H9 (cell line): Measurements from ENCODE around the gene HOMER1. TPM values are rescaled to one million over a fixed set of nuclear protein-coding genes. Genes with fewer than 3 reads are reported as not detected.

Experiments used
- DNase-seq: peaks from one replicate; pipeline ENCODE4 v3.0.0-alpha.2; 2017
- H2AFZ ChIP-seq: one replicate; pipeline ENCODE4 v1.6.1; 2013; ENCODE audit warnings: mild to moderate bottlenecking, low read length, control low read depth, moderate library complexity
- H2AK5ac ChIP-seq: 2 replicates; pipeline ENCODE4 v1.6.1; 2013; ENCODE audit warnings: low read length, control low read depth, mixed read lengths; ENCODE audit not compliant: insufficient read length
- H2BK120ac ChIP-seq: one replicate; pipeline ENCODE4 v1.6.1; 2013; ENCODE audit warnings: low read depth, mild to moderate bottlenecking, low read length, control low read depth, inconsistent platforms; ENCODE audit not compliant: poor library complexity, severe bottlenecking
- H2BK12ac ChIP-seq: 2 replicates; pipeline ENCODE4 v1.6.1; 2013; ENCODE audit warnings: low read length, control low read depth, mixed read lengths, low read depth; ENCODE audit not compliant: insufficient read length
- H2BK15ac ChIP-seq: 2 replicates; pipeline ENCODE4 v1.6.1; 2013; ENCODE audit warnings: low read depth, low read length, control low read depth
- H2BK20ac ChIP-seq: one replicate; pipeline ENCODE4 v1.6.1; 2013; ENCODE audit warnings: low read depth, mild to moderate bottlenecking, low read length, control low read depth, inconsistent platforms; ENCODE audit not compliant: poor library complexity, severe bottlenecking
- H2BK5ac ChIP-seq: 2 replicates; pipeline ENCODE4 v1.6.1; 2013; ENCODE audit warnings: low read length, control low read depth, mixed read lengths; ENCODE audit not compliant: insufficient read length
- H3K14ac ChIP-seq: 2 replicates; pipeline ENCODE4 v1.6.1; 2013; ENCODE audit warnings: low read length, control low read depth; ENCODE audit not compliant: insufficient read depth
- H3K18ac ChIP-seq: 2 replicates; pipeline ENCODE4 v1.6.1; 2013; ENCODE audit warnings: low read depth, mild to moderate bottlenecking, mixed read lengths, low read length, control low read depth; ENCODE audit not compliant: insufficient read length
- H3K23ac ChIP-seq: 2 replicates; pipeline ENCODE4 v1.6.1; 2013; ENCODE audit warnings: low read length, control low read depth, mixed read lengths, low read depth; ENCODE audit not compliant: insufficient read length
- H3K23me2 ChIP-seq: 2 replicates; pipeline ENCODE4 v1.6.1; 2013; ENCODE audit warnings: low read depth, mild to moderate bottlenecking, mixed read lengths, low read length, control low read depth; ENCODE audit not compliant: insufficient read length, poor library complexity, severe bottlenecking
- H3K27ac ChIP-seq: 2 replicates; pipeline ENCODE4 v1.5.1; 2013; ENCODE audit warnings: low read length, control low read depth, mixed read lengths, low read depth; ENCODE audit not compliant: insufficient read length
- H3K27me3 ChIP-seq: 2 replicates; pipeline ENCODE4 v1.6.1; 2013; ENCODE audit warnings: low read length, control low read depth, inconsistent platforms; ENCODE audit not compliant: insufficient read depth
- H3K4ac ChIP-seq: 2 replicates; pipeline ENCODE4 v1.6.1; 2013; ENCODE audit warnings: low read depth, mild to moderate bottlenecking, control low read depth, inconsistent platforms, low read length, moderate library complexity
- H3K4me1 ChIP-seq: 2 replicates; pipeline ENCODE4 v1.6.1; 2013; ENCODE audit warnings: low read length, control low read depth, inconsistent platforms; ENCODE audit not compliant: insufficient read depth
- H3K4me2 ChIP-seq: 2 replicates; pipeline ENCODE4 v1.6.1; 2013; ENCODE audit warnings: low read length, control low read depth, mixed read lengths; ENCODE audit not compliant: insufficient read length, insufficient read depth
- H3K56ac ChIP-seq: 2 replicates; pipeline ENCODE4 v1.6.1; 2013; ENCODE audit warnings: low read depth, mild to moderate bottlenecking, mixed read lengths, low read length, control low read depth; ENCODE audit not compliant: insufficient read length
- H3K79me1 ChIP-seq: 2 replicates; pipeline ENCODE4 v1.6.1; 2013; ENCODE audit warnings: low read depth, mild to moderate bottlenecking, moderate library complexity, low read length, control low read depth, inconsistent platforms; ENCODE audit not compliant: insufficient read depth, poor library complexity, severe bottlenecking
- H3K79me2 ChIP-seq: 2 replicates; pipeline ENCODE4 v1.6.1; 2013; ENCODE audit warnings: low read length, control low read depth, inconsistent platforms; ENCODE audit not compliant: insufficient read depth
- H3K9ac ChIP-seq: 2 replicates; pipeline ENCODE4 v1.6.1; 2013; ENCODE audit warnings: low read length, control low read depth, mixed read lengths; ENCODE audit not compliant: insufficient read length; ENCODE audit errors: extremely low read depth
- H3K9me3 ChIP-seq: one replicate; pipeline ENCODE4 v1.6.1; 2013; ENCODE audit warnings: low read depth, low read length, inconsistent platforms; ENCODE audit not compliant: control insufficient read depth
- H3T11ph ChIP-seq: one replicate; pipeline ENCODE4 v1.6.1; 2013; ENCODE audit warnings: mild to moderate bottlenecking, low read length, control low read depth, inconsistent platforms
- H4K20me1 ChIP-seq: one replicate; pipeline ENCODE4 v1.6.1; 2013; ENCODE audit not compliant: control insufficient read depth, insufficient read length, insufficient read depth
- H4K5ac ChIP-seq: 2 replicates; pipeline ENCODE4 v1.6.1; 2013; ENCODE audit warnings: low read depth, mild to moderate bottlenecking, mixed read lengths, low read length, control low read depth; ENCODE audit not compliant: insufficient read length
- H4K8ac ChIP-seq: replicated peaks from 2 replicates; pipeline ENCODE4 v1.6.1; 2013; ENCODE audit warnings: low read length, control low read depth, mixed read lengths, low read depth; ENCODE audit not compliant: insufficient read length
- H4K91ac ChIP-seq: 2 replicates; pipeline ENCODE4 v1.6.1; 2013; ENCODE audit warnings: low read depth, mild to moderate bottlenecking, moderate library complexity, mixed read lengths, low read length, control low read depth; ENCODE audit not compliant: insufficient read length
- H3K27ac Mint-ChIP-seq, 3 experiments: 2 replicates in 2 of 3; 3 replicates in 1 of 3; pipeline ENCODE4 v1.8.0; 2020 to 2021; ENCODE audit warnings: mixed read lengths in 3 of 3, mild to moderate bottlenecking in 1 of 3, moderate library complexity in 1 of 3
- H3K27me3 Mint-ChIP-seq: 2 replicates; pipeline ENCODE4 v1.8.0; 2021; ENCODE audit warnings: low read depth, mild to moderate bottlenecking, moderate library complexity, mixed read lengths
- H3K36me3 Mint-ChIP-seq, 3 experiments: 2 replicates in 2 of 3; 3 replicates in 1 of 3; pipeline ENCODE4 v1.8.0; 2020 to 2021; ENCODE audit warnings: low read depth in 3 of 3, mixed read lengths in 3 of 3; ENCODE audit not compliant: insufficient read depth in 1 of 3
- H3K4me1 Mint-ChIP-seq, 2 experiments: 2 replicates each; pipeline ENCODE4 v1.8.0; 2020; ENCODE audit warnings: mixed read lengths in 2 of 2
- H3K4me3 Mint-ChIP-seq, 2 experiments: 2 replicates in 1 of 2; 3 replicates in 1 of 2; pipeline ENCODE4 v1.8.0; 2020 to 2021; ENCODE audit warnings: mild to moderate bottlenecking in 2 of 2, mixed read lengths in 2 of 2, moderate library complexity in 1 of 2
- H3K9me3 Mint-ChIP-seq, 2 experiments: 2 replicates in 1 of 2; 3 replicates in 1 of 2; pipeline ENCODE4 v1.8.0; 2020; ENCODE audit warnings: mild to moderate bottlenecking in 2 of 2, mixed read lengths in 2 of 2, moderate library complexity in 1 of 2
- CTCF ChIP-seq: fragments of 200-600 bp; sonication (generic); conservative IDR thresholded peaks from 3 replicates; pipeline ENCODE4 v1.8.0; 2021; ENCODE audit warnings: antibody characterized with exemption, mild to moderate bottlenecking
- WGBS: extraction: QIAGEN DNeasy Blood & Tissue Kit; methylation state at CpG from one replicate; pipeline ENCODE4 v1.1.7; 2013; ENCODE audit warnings: missing lambda C conversion rate, low lambda C conversion rate, mixed read lengths; ENCODE audit not compliant: insufficient read length; ENCODE audit errors: extremely low coverage; 5-methylcytosine and 5-hydroxymethylcytosine counted together
- total RNA-seq: library from RNA; stranded (reverse); gene quantifications from 2 replicates; pipeline ENCODE4 v1.2.1, GENCODE V29; 2021

The HOMER1 gene
- total RNA-seq, 1 experiment from 2014 or later = 39.5 TPM

GRCh38 chr5:79546782-79547428 is 33.0 kb upstream of the HOMER1 start:
- no peak overlapping the region for H4K5ac ChIP-seq
- no peaks in the 10 kb centered on the region for H3K9me3 ChIP-seq
- H3K4me1 ChIP-seq = no peaks in the 10 kb centered on the region
- Mint-ChIP-seq H3K27ac (peak overlapping the region in 1 of 3 experiments; percentile 72; a peak in 1 of 7 replicates), H3K4me3 (no peak overlapping the region), H3K9me3 (no peaks in the 10 kb centered on the region), H3K36me3 (no peaks in the 10 kb centered on the region), H3K4me1 (peaks cover 0 to 12% of the 10 kb centered on the region in 2 experiments; a peak in 2 of 4 replicates), H3K27me3 (no peaks in the 10 kb centered on the region)
- no peaks in the 10 kb centered on the region for H3K23me2 ChIP-seq
- H3K9ac ChIP-seq = no peak overlapping the region
- H3K56ac ChIP-seq = no peak overlapping the region
- H3K27ac ChIP-seq = no peak overlapping the region
- WGBS = no CpG with 5 or more reads among the region's 7 CpGs
- H2BK15ac ChIP-seq = no peak overlapping the region
- H4K8ac ChIP-seq = no peak overlapping the region
- H3K14ac ChIP-seq = no peak overlapping the region
- no peak overlapping the region for H2AFZ ChIP-seq
- no peak overlapping the region for H3K18ac ChIP-seq
- no peak overlapping the region for H4K91ac ChIP-seq
- H4K20me1 ChIP-seq = no peaks in the 10 kb centered on the region
- no peaks in the 10 kb centered on the region for H3K27me3 ChIP-seq
- H2BK20ac ChIP-seq = no peak overlapping the region
- no peak for DNase-seq
- no peak overlapping the region for H2BK120ac ChIP-seq
- no peaks in the 10 kb centered on the region for H3K79me2 ChIP-seq
- H3K23ac ChIP-seq = no peak overlapping the region
- no peak overlapping the region for H2BK5ac ChIP-seq
- no peak overlapping the region for H2BK12ac ChIP-seq
- H2AK5ac ChIP-seq = no peak overlapping the region
- H3T11ph ChIP-seq = no peak overlapping the region
- H3K4me2 ChIP-seq = no peak overlapping the region
- no peak for TF ChIP-seq CTCF
- H3K4ac ChIP-seq = no peak overlapping the region
- no peaks in the 10 kb centered on the region for H3K79me1 ChIP-seq
